T-cell (primary cell): Measurements from ENCODE around the gene AJM1. TPM values are rescaled to one million over a fixed set of nuclear protein-coding genes. Genes with fewer than 3 reads are reported as not detected.
A peak's percentile ranks its signal among the peaks of the same experiment; 100 is the strongest.
"Not testable (repeated sequence)": the region's sequence is repeated elsewhere in the genome, so short reads cannot be mapped to it uniquely, and the experiment has no call there.

ENCODE experiments used
- ATAC-seq, 4 experiments: fragments of 200-7000 bp in 3 of 4; fragments of 150-1000 bp in 1 of 4; cut with Tn5 transposase; replicated peaks in 1 of 4; 1 replicate in 3 of 4; 2 replicates in 1 of 4; pipeline ENCODE4 v1.10.0; 2021; ENCODE audit warnings: moderate library complexity in 3 of 4, mild to moderate bottlenecking in 2 of 4, moderate number of reproducible peaks in 1 of 4
- CTCF ChIA-PET, 2 donors: fragments of 300-600 bp; sonication (Branson Sonifier 250); formaldehyde crosslinking; loops; one replicate each; lab custom pipeline; 2022; ENCODE audit warnings: antibody characterized with exemption in 2 of 2; lab: Charles Lee
- POLR2A ChIA-PET, 2 donors: fragments of 300-600 bp; sonication (Branson Sonifier 250); formaldehyde crosslinking; loops; one replicate each; lab custom pipeline; 2022; ENCODE audit warnings: antibody characterized with exemption in 2 of 2; lab: Charles Lee
- DNase-seq, 35 experiments: peaks; one replicate each; pipeline versions ENCODE4 v3.0.0 to v3.0.0-alpha.2; 2013 to 2023
- H3K27ac ChIP-seq: one replicate; pipeline ENCODE4 v1.5.1; 2013; ENCODE audit warnings: low read length
- H3K27me3 ChIP-seq, 2 experiments: replicated peaks in 1 of 2; 1 replicate in 1 of 2; 2 replicates in 1 of 2; pipeline versions ENCODE4 v1.6.1 to v1.7.0; 2013; ENCODE audit warnings: low read length in 1 of 2, mixed read lengths in 1 of 2; ENCODE audit not compliant: control insufficient read depth in 2 of 2, insufficient read depth in 2 of 2; ENCODE audit errors: extremely low read depth in 1 of 2
- H3K36me3 ChIP-seq, 2 donors: 1 replicate in 1 of 2; 2 replicates in 1 of 2; pipeline versions ENCODE4 v1.6.1 to v1.7.0; 2013; ENCODE audit warnings: low read length in 1 of 2; ENCODE audit not compliant: control insufficient read depth in 2 of 2, insufficient read depth in 1 of 2; ENCODE audit errors: extremely low read depth in 1 of 2
- H3K4me1 ChIP-seq, 2 experiments: 1 replicate in 1 of 2; 2 replicates in 1 of 2; pipeline versions ENCODE4 v1.6.1 to v1.7.0; 2013; ENCODE audit warnings: low read length in 2 of 2, mixed read lengths in 1 of 2; ENCODE audit not compliant: insufficient read depth in 2 of 2, control insufficient read depth in 1 of 2; ENCODE audit errors: extremely low read depth in 1 of 2
- H3K4me3 ChIP-seq, 2 donors: 1 replicate in 1 of 2; 2 replicates in 1 of 2; pipeline versions ENCODE4 v1.5.1 to v1.7.0; 2013; ENCODE audit warnings: mild to moderate bottlenecking in 2 of 2, low read length in 1 of 2, moderate library complexity in 1 of 2; ENCODE audit not compliant: control insufficient read depth in 1 of 2; ENCODE audit errors: extremely low read depth in 1 of 2
- H3K9me3 ChIP-seq: 2 replicates; pipeline ENCODE4 v1.7.0; 2013
- H3K27ac Mint-ChIP-seq, 2 donors: one replicate each; pipeline ENCODE4 v1.8.0; 2020 to 2021; ENCODE audit warnings: mild to moderate bottlenecking in 2 of 2, mixed read lengths in 2 of 2
- H3K27me3 Mint-ChIP-seq, 2 donors: one replicate each; pipeline ENCODE4 v1.8.0; 2021 to 2022; ENCODE audit warnings: mixed read lengths in 2 of 2
- H3K36me3 Mint-ChIP-seq: one replicate; pipeline ENCODE4 v1.8.0; 2021; ENCODE audit warnings: mixed read lengths
- H3K4me1 Mint-ChIP-seq, 3 donors: one replicate each; pipeline ENCODE4 v1.8.0; 2020 to 2022; ENCODE audit warnings: mixed read lengths in 3 of 3, mild to moderate bottlenecking in 1 of 3
- H3K4me3 Mint-ChIP-seq, 3 donors: one replicate each; pipeline ENCODE4 v1.8.0; 2020 to 2022; ENCODE audit warnings: mild to moderate bottlenecking in 3 of 3, mixed read lengths in 3 of 3, moderate library complexity in 3 of 3
- H3K9me3 Mint-ChIP-seq, 3 donors: one replicate each; pipeline ENCODE4 v1.8.0; 2020 to 2022; ENCODE audit warnings: mixed read lengths in 3 of 3
- WGBS: methylation state at CpG from one replicate; pipeline ENCODE4 v1.1.5; 2013; ENCODE audit warnings: missing lambda C conversion rate; ENCODE audit not compliant: insufficient coverage; 5-methylcytosine and 5-hydroxymethylcytosine counted together
- total RNA-seq, 35 experiments: library from RNA in 6 of 35; stranded (reverse) in 6 of 35; fragments of 120-200 nt in 1 of 35; gene quantifications; one replicate each; pipeline versions ENCODE4 v1.2.1 to v1.2.4 and lab custom pipeline; 2013 to 2026

The AJM1 gene
- total RNA-seq, 5 donors from 2014 or later (not counting 1 experiment from before 2014, with no cell fraction given) = 2.1 to 7.5 (median 5.1) TPM

GRCh38 chr9:136862849-136863622, 20.8 kb downstream of the AJM1 start:
- 99% methylated on average over 26 of the region's 31 CpGs for WGBS
- no peak for ATAC-seq
- Mint-ChIP-seq H3K4me1 (peaks cover 14 to 22% (median 18%) of the 10 kb centered on the region in 3 donors), H3K9me3 (no peaks in the 10 kb centered on the region), H3K27ac (no peak overlapping the region), H3K27me3 (no peaks in the 10 kb centered on the region), H3K4me3 (no peak overlapping the region), H3K36me3 (peaks cover 6% of the 10 kb centered on the region)
- Histone ChIP-seq H3K9me3 (no peaks in the 10 kb centered on the region), H3K27me3 (no peaks in the 10 kb centered on the region), H3K4me3 (no peak overlapping the region), H3K4me1 (peaks cover 4 to 32% of the 10 kb centered on the region in 2 experiments), H3K27ac (no peak overlapping the region), H3K36me3 (peaks cover 20 to 30% of the 10 kb centered on the region in 2 donors)
- peak in 1 of 35 experiments; percentile 22 for DNase-seq
- ChIA-PET POLR2A (no interaction called here), CTCF (no interaction called here)

DNA sequence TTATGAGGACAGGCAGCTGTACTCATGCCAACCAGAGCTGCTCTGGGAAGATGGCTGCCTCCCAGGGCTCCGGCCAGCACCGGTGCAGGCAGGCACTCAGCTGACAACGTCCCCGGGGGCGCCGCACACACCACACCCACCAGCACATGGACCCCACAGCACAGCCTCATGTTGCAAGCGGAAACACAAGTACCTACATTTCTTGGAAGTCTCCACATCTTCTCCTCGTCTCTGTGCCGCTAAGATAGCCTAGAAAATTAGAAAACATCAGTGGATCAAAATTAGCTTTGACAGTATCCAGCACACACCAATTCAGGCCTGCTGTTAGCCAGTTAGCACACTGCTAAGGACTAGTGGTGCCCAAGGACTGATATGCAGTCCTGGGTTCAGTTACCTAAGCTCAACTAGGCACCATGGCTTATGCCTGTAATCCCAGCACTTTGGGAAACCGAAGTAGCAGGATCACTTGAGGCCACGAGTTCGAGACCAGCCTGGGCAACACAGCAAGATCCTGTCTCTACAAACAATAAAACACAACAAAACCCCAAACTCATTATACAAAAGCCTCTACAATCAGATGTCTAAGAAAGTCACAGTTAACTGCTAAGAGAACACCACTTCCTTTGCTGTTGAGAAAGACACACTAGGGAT, 21.5 kb downstream of the AJM1 start:
- DNase-seq = no peak
- H3K27ac Mint-ChIP-seq = peak overlapping the region in 1 of 2 donors; percentile 11
- no peaks in the 10 kb centered on the region for H3K27me3 Mint-ChIP-seq
- CTCF ChIA-PET = no interaction called here
- Histone ChIP-seq H3K4me3 (no peak overlapping the region), H3K27me3 (no peaks in the 10 kb centered on the region), H3K9me3 (no peaks in the 10 kb centered on the region), H3K4me1 (peaks cover 4 to 32% of the 10 kb centered on the region in 2 experiments), H3K27ac (no peak overlapping the region), H3K36me3 (peaks cover 20 to 30% of the 10 kb centered on the region in 2 donors)
- H3K4me3 Mint-ChIP-seq = no peak overlapping the region
- WGBS = 100% methylated on average over 8 of the region's 12 CpGs
- H3K9me3 Mint-ChIP-seq = no peaks in the 10 kb centered on the region
- POLR2A ChIA-PET = no interaction called here
- no peak for ATAC-seq
- peaks cover 6% of the 10 kb centered on the region for H3K36me3 Mint-ChIP-seq
- peaks cover 14 to 24% (median 18%) of the 10 kb centered on the region in 3 donors for H3K4me1 Mint-ChIP-seq

GRCh38 chr9:136865041-136865767, 22.9 kb downstream of the AJM1 start:
- Mint-ChIP-seq H3K4me1 (peaks cover 14 to 25% (median 18%) of the 10 kb centered on the region in 3 donors), H3K9me3 (no peaks in the 10 kb centered on the region), H3K27me3 (no peaks in the 10 kb centered on the region), H3K27ac (peak overlapping the region; percentile 58 to 61), H3K36me3 (peaks cover 6% of the 10 kb centered on the region), H3K4me3 (peak overlapping the region; percentile 76 to 86 (median 83))
- DNase-seq = peak in 1 of 35 experiments; percentile 5
- H3K4me3 ChIP-seq = peak overlapping the region; percentile 7 to 60
- 80% methylated on average over 8 of the region's 11 CpGs for WGBS
- ChIA-PET CTCF (no interaction called here), POLR2A (no interaction called here)
- ATAC-seq = no peak
- H3K9me3 ChIP-seq = no peaks in the 10 kb centered on the region
- H3K27ac ChIP-seq = peak overlapping the region; percentile 40
- H3K36me3 ChIP-seq = peaks cover 20 to 30% of the 10 kb centered on the region in 2 donors
- no peaks in the 10 kb centered on the region for H3K27me3 ChIP-seq
- peaks cover 4 to 32% of the 10 kb centered on the region in 2 experiments for H3K4me1 ChIP-seq

- H3K4me1 ChIP-seq = peaks cover 4 to 32% of the 10 kb centered on the region in 2 experiments
- H3K27ac ChIP-seq = peak overlapping the region; percentile 52
- H3K27me3 Mint-ChIP-seq = no peaks in the 10 kb centered on the region
- peak overlapping the region; percentile 76 to 86 (median 83) for H3K4me3 Mint-ChIP-seq
- ATAC-seq = peak in 3 of 4 experiments; percentile 9 to 16 (median 11)
- H3K9me3 ChIP-seq = no peaks in the 10 kb centered on the region
- no peaks in the 10 kb centered on the region for H3K9me3 Mint-ChIP-seq
- whole genome bisulfite sequencing = 0% methylated on average over 9 of the region's 20 CpGs
- H3K27me3 ChIP-seq = no peaks in the 10 kb centered on the region
- peaks cover 17 to 29% of the 10 kb centered on the region in 2 donors for H3K36me3 ChIP-seq
- H3K4me1 Mint-ChIP-seq = peaks cover 14 to 25% (median 18%) of the 10 kb centered on the region in 3 donors
- H3K27ac Mint-ChIP-seq = peak overlapping the region; percentile 58 to 61
- ChIA-PET POLR2A (no interaction called here), CTCF (interaction anchor here in 1 of 2 donors (0.6 kb wide), 1 partner anchor 353 kb away, joined by 5 read pairs; no protein-coding TSS in a partner anchor)
- peaks cover 6% of the 10 kb centered on the region for H3K36me3 Mint-ChIP-seq
- H3K4me3 ChIP-seq = peak overlapping the region; percentile 58 to 60
- DNase-seq = no peak
Observed at GRCh38 chr9:136865768-136866103, 23.5 kb downstream of the AJM1 start.

GRCh38 chr9:136866898-136867421, 24.7 kb downstream of the AJM1 start:
- Histone ChIP-seq H3K4me3 (peak overlapping the region; percentile 36 to 48), H3K36me3 (peaks cover 9 to 19% of the 10 kb centered on the region in 2 donors), H3K4me1 (peaks cover 4 to 31% of the 10 kb centered on the region in 2 experiments), H3K27ac (peak overlapping the region; percentile 47)
- CTCF ChIA-PET, H3K27me3 ChIP-seq, H3K9me3 ChIP-seq, H3K9me3 Mint-ChIP-seq, H3K36me3 Mint-ChIP-seq, POLR2A ChIA-PET, H3K27me3 Mint-ChIP-seq, DNase-seq, ATAC-seq: not testable (repeated sequence)
- H3K27ac Mint-ChIP-seq = peak overlapping the region in 1 of 2 donors; percentile 16
- H3K4me1 Mint-ChIP-seq = peaks cover 14 to 25% (median 18%) of the 10 kb centered on the region in 3 donors
- WGBS = 81% methylated on average over 8 of the region's 29 CpGs
- peak overlapping the region; percentile 72 to 86 (median 76) for H3K4me3 Mint-ChIP-seq

DNA sequence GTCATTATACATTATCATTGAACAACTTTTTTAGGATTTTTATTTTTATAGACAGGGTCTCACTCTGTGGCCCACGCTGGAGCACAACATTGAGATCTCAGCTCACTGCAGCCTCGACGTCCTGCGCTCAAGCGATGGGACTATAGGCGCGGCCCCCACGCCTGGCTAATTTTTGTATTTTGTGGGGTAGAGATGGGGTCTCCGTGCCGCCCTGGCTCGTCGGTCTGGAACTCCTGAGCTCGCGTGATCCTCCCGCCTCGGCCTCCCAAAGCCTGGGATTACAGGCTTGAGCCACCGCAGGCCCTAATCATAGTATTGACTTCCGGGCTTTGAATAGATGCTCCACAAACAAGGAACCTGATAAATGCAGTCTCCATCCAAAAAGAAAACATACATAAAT, 25.2 kb downstream of the AJM1 start:
- Mint-ChIP-seq H3K4me3 (peak overlapping the region; percentile 72 to 86 (median 76)), H3K9me3 (no peaks in the 10 kb centered on the region), H3K36me3 (peaks cover 3% of the 10 kb centered on the region), H3K27me3 (no peaks in the 10 kb centered on the region), H3K27ac (peak overlapping the region in 1 of 2 donors; percentile 6), H3K4me1 (peaks cover 14 to 25% (median 18%) of the 10 kb centered on the region in 3 donors)
- DNase-seq = no peak
- H3K4me1 ChIP-seq = peaks cover 4 to 31% of the 10 kb centered on the region in 2 experiments
- H3K9me3 ChIP-seq = no peaks in the 10 kb centered on the region
- ATAC-seq = no peak
- no peak overlapping the region for H3K4me3 ChIP-seq
- CTCF ChIA-PET = no interaction called here
- POLR2A ChIA-PET = no interaction called here
- no peak overlapping the region for H3K27ac ChIP-seq
- H3K27me3 ChIP-seq = no peaks in the 10 kb centered on the region
- no CpG with 5 or more reads among the region's 18 CpGs for WGBS
- peaks cover 4 to 14% of the 10 kb centered on the region in 2 donors for H3K36me3 ChIP-seq
